ENCODE measurements around the gene CAMK2A.
"Not testable (repeated sequence)": the region's sequence is repeated elsewhere in the genome, so short reads cannot be mapped to it uniquely, and the experiment has no call there.

CAMK2A gene

GRCh38 chr5:150253416-150254208 lies 36.0 kb downstream of the CAMK2A start:
- DNase-seq (ENCODE audit: low read depth) = no peak

GRCh38 chr5:150252489-150252888 lies 37.1 kb downstream of the CAMK2A start:
- DNase-seq (ENCODE audit: low read depth) = no peak

- no peak for DNase-seq (ENCODE audit: low read depth)
Measured at GRCh38 chr5:150251504-150251903, 38.1 kb downstream of the CAMK2A start.

- no peak for DNase-seq (ENCODE audit: low read depth)
Measured at GRCh38 chr5:150249744-150250143, 39.8 kb downstream of the CAMK2A start.

GRCh38 chr5:150248946-150249345 lies 40.6 kb downstream of the CAMK2A start:
- DNase-seq (ENCODE audit: low read depth) = no peak

GRCh38 chr5:150248493-150248892 lies 41.1 kb downstream of the CAMK2A start:
- DNase-seq (ENCODE audit: low read depth) = not testable (repeated sequence)

GRCh38 chr5:150247726-150248125 lies 41.8 kb downstream of the CAMK2A start:
- DNase-seq (ENCODE audit: low read depth) = no peak

- DNase-seq (ENCODE audit: low read depth) = no peak
Measured at GRCh38 chr5:150246835-150247234, 42.7 kb downstream of the CAMK2A start.

GRCh38 chr5:150246429-150246828 lies 43.1 kb downstream of the CAMK2A start:
- DNase-seq (ENCODE audit: low read depth) = no peak

GRCh38 chr5:150245808-150246207 lies 43.8 kb downstream of the CAMK2A start:
- DNase-seq (ENCODE audit: low read depth) = no peak

GRCh38 chr5:150245111-150245789 lies 44.3 kb downstream of the CAMK2A start:
- no peak for DNase-seq (ENCODE audit: low read depth)

- DNase-seq (ENCODE audit: low read depth) = no peak
Measured at GRCh38 chr5:150244209-150244608, 45.4 kb downstream of the CAMK2A start.

GRCh38 chr5:150243590-150243989 lies 46.0 kb downstream of the CAMK2A start:
- no peak for DNase-seq (ENCODE audit: low read depth)

GRCh38 chr5:150242251-150242894 lies 47.2 kb downstream of the CAMK2A start:
- DNase-seq (ENCODE audit: low read depth) = no peak

- no peak for DNase-seq (ENCODE audit: low read depth)
Measured at GRCh38 chr5:150241298-150242160, 48.0 kb downstream of the CAMK2A start.

- no peak for DNase-seq (ENCODE audit: low read depth)
Measured at GRCh38 chr5:150239794-150240122, 49.8 kb downstream of the CAMK2A start.

- DNase-seq (ENCODE audit: low read depth) = no peak
Measured at GRCh38 chr5:150239099-150239793, 50.3 kb downstream of the CAMK2A start.

- no peak for DNase-seq (ENCODE audit: low read depth)
Measured at GRCh38 chr5:150238646-150239045, 50.9 kb downstream of the CAMK2A start.

- DNase-seq (ENCODE audit: low read depth) = no peak
Measured at GRCh38 chr5:150236981-150237754, 52.4 kb downstream of the CAMK2A start.

GRCh38 chr5:150236313-150236712 lies 53.3 kb downstream of the CAMK2A start:
- DNase-seq (ENCODE audit: low read depth) = no peak

- no peak for DNase-seq (ENCODE audit: low read depth)
Measured at GRCh38 chr5:150235500-150235854, 54.1 kb downstream of the CAMK2A start.

Measured in stimulated activated CD8-positive, alpha-beta memory T cell treated with anti-CD3 and anti-CD28 coated beads, Interleukin-12 subunit alpha, Interleukin-12 subunit beta, amount 100 ng/mL, for 4 hours (primary cell).